ENCODE data around the gene SKIC8.

Gene SKIC8

GRCh38 chr15:78322724-78323521 is 23.5 kb upstream of the SKIC8 start:
- Histone ChIP-seq H3K4me1 (peaks cover 15% of the 10 kb centered on the region), H3K4me3 (ENCODE audit: low read depth, low read length) (no peak overlapping the region), H3K36me3 (no peaks in the 10 kb centered on the region), H3K9me3 (no peaks in the 10 kb centered on the region), H3K27me3 (no peaks in the 10 kb centered on the region)
- TF ChIP-seq CTCF (IDR thresholded peaks at IDR 0.05; ENCODE audit: low read depth, low read length) = no peak
- no peak for DNase-seq

DNA sequence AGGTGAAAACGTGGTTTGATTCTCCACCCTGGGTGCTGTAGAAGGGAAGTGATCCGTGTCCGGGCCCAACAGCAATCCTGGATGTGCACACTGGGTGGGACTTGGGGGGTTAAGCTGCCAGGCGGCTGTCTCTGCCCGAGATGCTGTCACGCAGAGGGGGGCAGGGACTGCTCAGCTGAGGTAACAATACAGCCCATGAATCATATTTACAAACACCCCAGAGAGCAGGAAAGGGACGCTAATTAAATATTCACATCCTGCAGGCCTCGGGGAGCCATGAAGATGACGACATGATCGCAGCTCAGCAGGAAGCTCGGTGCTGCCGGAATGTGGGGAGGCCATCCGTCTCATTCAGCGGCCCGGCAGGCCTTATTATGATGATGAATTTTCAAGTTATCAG is 22.8 kb upstream of the SKIC8 start:
- peak; percentile 58 for DNase-seq

GRCh38 chr15:78321786-78322185 is 22.4 kb upstream of the SKIC8 start:
- no peak overlapping the region for H3K4me3 ChIP-seq (ENCODE audit: low read depth, low read length)
- peaks cover 15% of the 10 kb centered on the region for H3K4me1 ChIP-seq
- no peak for DNase-seq
- H3K9me3 ChIP-seq = no peaks in the 10 kb centered on the region
- no peaks in the 10 kb centered on the region for H3K27me3 ChIP-seq
- H3K36me3 ChIP-seq = no peaks in the 10 kb centered on the region
- no peak for TF ChIP-seq CTCF (IDR thresholded peaks at IDR 0.05; ENCODE audit: low read depth, low read length)

More for the DNA sequence above, 22.8 kb upstream of the SKIC8 start:
- Histone ChIP-seq H3K36me3 (no peaks in the 10 kb centered on the region), H3K9me3 (no peaks in the 10 kb centered on the region), H3K4me3 (ENCODE audit: low read depth, low read length) (no peak overlapping the region), H3K4me1 (peaks cover 15% of the 10 kb centered on the region), H3K27me3 (no peaks in the 10 kb centered on the region)
- no peak for TF ChIP-seq CTCF (IDR thresholded peaks at IDR 0.05; ENCODE audit: low read depth, low read length)

DNA sequence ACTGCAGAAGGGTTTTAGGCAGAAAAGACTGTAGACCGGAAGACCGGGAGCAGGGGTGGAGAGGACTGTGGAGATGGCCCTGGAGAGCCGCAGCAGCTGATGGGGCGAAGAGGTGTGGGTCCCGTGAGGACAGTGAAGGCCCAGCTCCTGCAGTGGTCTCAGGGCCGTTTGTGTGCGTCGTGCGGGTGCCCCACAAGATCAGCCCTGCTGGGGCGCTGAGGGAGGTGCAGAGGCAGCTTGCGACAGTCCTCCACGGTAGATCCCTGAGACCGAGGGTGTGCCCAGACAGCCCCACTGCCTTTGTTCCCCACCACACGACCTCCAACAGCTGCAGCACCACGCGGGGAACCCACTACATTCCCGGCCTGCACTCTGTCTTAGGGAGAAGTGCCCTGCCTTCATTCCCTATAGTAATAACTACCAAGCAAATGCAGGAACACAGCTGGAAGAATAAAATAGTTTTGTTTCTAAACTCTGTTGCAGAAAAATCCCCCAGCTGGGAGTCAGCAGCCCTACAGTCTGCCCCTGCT is 21.7 kb upstream of the SKIC8 start:
- H3K9me3 ChIP-seq = no peaks in the 10 kb centered on the region
- TF ChIP-seq CTCF (IDR thresholded peaks at IDR 0.05; ENCODE audit: low read depth, low read length) = no peak
- no peak for DNase-seq
- H3K36me3 ChIP-seq = no peaks in the 10 kb centered on the region
- H3K27me3 ChIP-seq = no peaks in the 10 kb centered on the region
- H3K4me3 ChIP-seq (ENCODE audit: low read depth, low read length) = no peak overlapping the region
- peaks cover 15% of the 10 kb centered on the region for H3K4me1 ChIP-seq

DNA sequence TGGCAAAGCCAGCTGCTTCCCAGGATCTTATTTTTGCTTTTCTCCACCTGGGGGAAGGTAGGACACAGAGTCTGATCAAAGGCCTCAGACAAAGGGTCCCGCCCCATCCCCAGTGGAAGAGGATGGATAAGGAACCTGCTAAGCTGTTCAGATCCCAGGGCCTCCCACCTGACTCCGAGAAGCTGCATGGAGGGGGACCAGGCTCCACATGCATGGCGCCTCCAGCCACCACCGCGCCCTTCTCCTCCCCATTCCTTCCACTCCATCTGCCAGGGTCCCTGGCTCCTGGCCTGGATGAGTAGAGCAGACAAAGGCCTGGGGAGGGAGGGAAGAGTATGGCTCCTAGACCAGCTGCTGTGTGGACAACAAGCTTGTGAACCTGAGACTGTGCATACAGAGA is 20.8 kb upstream of the SKIC8 start:
- H3K27me3 ChIP-seq = no peaks in the 10 kb centered on the region
- H3K36me3 ChIP-seq = no peaks in the 10 kb centered on the region
- H3K4me1 ChIP-seq = peaks cover 15% of the 10 kb centered on the region
- no peak overlapping the region for H3K4me3 ChIP-seq (ENCODE audit: low read depth, low read length)
- no peak for DNase-seq
- no peaks in the 10 kb centered on the region for H3K9me3 ChIP-seq
- TF ChIP-seq CTCF (IDR thresholded peaks at IDR 0.05; ENCODE audit: low read depth, low read length) = no peak

GRCh38 chr15:78319588-78319987 is 20.2 kb upstream of the SKIC8 start:
- no peak for TF ChIP-seq CTCF (IDR thresholded peaks at IDR 0.05; ENCODE audit: low read depth, low read length)
- no peak for DNase-seq
- peaks cover 15% of the 10 kb centered on the region for H3K4me1 ChIP-seq
- H3K36me3 ChIP-seq = no peaks in the 10 kb centered on the region
- no peak overlapping the region for H3K4me3 ChIP-seq (ENCODE audit: low read depth, low read length)
- H3K27me3 ChIP-seq = no peaks in the 10 kb centered on the region
- no peaks in the 10 kb centered on the region for H3K9me3 ChIP-seq

Data from BE2C (cell line).